GM19455 (cell line): ENCODE measurements around the gene IL1R2.
"Not testable (repeated sequence)": the region's sequence is repeated elsewhere in the genome, so short reads cannot be mapped to it uniquely, and the experiment has no call there.

Source experiments
- ATAC-seq: cut with Tn5 transposase; IDR thresholded peaks from one replicate; pipeline ENCODE4 v1.9.1; 2021; ENCODE audit not compliant: unreplicated experiment

IL1R2 gene

DNA sequence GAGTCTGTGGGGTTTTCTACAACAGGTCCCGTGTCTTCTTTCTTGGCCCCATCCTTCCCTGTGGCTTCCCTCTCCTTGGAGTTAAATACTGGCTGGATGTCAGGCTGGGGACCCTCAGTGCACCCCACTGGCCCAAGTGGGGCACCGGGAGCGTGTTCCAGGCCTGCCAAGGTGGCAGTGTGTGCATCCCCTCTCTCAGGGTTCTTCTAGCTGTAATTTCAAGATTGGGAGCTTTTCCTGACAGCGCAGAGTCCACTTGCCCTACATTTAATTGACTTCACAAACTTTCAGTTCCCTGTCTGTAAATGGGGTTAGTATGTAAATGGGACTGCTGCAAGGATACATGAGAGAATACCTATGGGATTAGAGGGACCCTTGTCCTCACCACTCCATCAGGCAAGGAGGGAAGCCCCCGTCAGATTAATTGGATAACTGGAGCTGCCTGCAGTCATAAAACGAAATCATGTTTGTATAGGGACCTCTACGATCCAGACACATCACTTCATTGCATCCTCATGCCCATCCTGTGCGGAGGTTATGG, 66.6 kb downstream of the IL1R2 start:
- no peak for ATAC-seq

DNA sequence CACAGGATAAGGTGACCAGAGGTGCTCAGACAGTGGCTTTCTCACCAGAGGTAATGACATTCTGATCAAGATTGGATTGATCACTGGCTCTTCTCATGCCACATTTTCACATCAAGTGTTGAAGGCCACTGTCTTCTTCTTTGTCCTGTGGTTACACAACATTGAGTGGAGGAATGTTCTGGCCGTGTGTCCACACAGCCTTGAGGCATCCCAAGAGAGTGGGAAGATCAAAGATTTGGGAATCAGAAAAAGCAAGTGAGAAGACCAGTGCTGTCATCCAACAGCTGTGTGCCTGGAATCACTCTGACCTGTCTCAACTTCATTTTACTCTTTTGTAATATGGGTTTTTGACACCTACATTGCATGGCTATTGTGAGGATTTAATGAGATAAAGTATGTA, 67.4 kb downstream of the IL1R2 start:
- no peak for ATAC-seq

DNA sequence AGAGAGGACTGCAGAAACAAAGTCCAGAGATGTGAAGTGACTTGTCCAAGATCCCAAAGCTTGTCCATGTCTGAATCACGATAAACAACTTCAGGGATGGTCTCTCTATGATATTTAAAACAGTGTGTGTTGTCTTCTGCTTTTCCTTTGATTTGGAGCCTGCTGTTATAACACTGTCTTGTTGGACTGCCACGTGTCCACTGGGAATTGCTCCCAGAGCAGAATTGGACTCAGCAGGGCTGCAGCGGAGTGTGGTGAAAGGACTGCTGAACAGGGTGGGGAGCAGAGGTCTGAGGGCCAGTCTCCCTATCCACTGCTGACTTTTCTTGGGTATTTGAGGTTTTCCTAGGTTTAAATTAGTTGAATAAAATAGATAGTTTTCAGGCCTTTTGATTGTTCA, 68.3 kb downstream of the IL1R2 start:
- no peak for ATAC-seq

DNA sequence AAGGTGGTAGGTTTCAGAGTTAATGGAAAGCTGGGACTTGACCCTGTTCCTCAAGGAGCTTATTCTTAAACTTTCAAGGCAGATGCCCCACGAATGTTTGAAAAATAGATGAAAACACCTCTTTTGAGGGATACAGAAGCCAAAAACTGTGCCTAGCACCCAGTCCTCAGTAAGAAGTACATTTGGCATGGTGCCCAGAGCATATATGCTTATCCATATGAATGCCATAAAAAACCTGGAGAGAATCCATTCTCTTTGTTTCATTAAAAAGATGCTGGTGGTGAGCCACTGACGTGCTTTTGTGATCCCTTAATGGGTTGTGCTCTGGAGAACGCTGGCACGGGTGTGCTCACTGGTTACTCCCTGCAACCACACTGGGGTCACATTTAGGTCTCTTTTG, 69.0 kb downstream of the IL1R2 start:
- ATAC-seq = no peak

DNA sequence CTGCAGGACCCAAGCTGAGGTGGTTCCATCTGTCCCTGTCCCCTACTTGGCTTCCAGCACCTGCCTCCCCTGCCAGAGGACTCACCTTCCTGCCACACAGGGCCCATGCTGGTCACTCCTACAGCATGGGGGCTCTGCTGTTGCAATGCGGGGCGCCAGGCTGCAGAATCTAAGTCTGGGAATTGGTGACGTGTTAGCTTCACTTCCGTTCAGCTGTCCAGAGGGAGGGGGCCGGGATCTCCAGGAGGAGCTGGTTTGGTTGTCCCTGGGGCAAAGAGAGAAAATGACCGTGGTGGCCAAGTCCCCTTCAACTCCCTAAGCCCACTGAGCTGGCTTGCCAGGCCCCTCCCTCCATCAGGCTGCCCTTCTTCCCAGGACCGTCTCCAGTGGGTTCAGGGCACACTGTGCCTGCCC, 69.5 kb downstream of the IL1R2 start:
- ATAC-seq = no peak

DNA sequence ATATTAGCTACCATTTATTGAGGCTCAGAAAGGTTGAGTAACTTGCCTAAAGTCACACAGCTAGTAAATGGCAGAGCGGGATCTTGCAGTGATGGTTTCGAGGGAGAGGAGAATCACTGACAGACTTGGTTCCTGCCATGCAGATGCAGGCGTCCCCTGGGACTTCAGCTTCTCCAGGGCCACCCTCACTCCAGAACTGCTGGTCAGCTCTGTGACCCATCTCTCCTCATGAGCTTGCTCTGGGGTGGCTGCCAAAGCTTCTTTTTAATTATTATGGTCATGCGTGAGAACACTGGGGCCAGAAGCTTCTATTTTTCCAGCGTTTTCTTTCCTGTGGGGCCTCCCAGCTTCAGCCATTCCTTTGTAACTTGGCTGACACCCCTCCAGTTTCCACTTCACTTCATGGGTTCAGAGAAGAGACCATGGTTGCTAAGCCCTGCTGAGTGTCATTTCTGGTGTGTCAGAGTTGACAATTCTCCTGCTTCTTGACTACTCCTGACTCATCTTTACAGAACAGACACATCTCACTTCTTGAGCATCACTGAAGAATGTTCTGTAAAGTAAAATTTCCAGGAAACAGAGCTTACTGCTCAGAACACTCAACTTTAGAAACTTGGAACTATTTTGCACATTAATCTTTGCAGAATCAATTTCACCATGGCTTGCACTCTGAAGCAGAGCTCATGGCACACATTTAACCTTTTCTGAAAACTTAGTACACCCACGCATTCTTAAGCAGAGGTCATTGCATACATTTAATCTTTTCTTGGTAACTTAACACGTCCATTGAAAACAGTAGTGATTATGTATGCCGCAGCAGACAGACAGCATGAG, 70.4 kb downstream of the IL1R2 start:
- ATAC-seq = no peak

- no peak for ATAC-seq
Observed at GRCh38 chr2:102062802-102063201, 71.0 kb downstream of the IL1R2 start.

- no peak for ATAC-seq
Observed at GRCh38 chr2:102063487-102063911, 71.7 kb downstream of the IL1R2 start.

DNA sequence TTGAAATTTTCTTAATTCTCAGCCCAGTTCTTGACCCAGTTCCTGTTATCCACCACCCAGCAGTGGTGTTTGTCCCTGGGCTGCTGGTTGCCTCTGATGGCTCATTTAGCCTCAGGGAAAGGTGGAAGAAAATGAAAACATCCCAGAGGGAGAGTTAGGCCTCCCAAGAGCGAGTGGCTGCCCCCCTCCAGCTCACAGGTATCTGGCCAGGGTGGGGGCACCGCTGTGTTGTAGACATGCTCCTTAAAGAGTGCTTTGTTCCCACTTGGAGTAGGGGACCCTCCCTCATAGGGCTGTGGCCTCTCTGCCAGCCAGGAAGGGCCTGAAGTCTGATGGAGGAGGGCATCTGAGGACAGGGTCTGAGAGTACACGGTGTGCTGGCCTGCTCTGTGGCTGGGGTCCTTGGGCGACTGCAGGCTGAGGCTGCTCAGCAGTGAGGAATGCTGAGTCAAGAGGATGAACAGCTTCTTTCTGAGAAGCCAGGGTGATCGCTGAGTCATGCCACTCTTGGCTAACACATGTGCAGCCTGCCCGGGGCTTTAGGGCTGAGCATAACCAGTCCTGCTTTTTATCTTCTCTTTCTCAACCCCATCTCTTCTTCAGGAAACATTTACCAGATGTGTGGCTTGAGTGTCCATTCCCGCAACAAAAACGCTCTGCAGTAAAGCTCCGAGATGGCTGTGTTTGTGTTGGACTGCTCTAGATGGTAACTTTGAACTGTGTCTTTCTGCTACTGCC, 72.3 kb downstream of the IL1R2 start:
- no peak for ATAC-seq

- no peak for ATAC-seq
Observed at GRCh38 chr2:102064679-102065674, 73.2 kb downstream of the IL1R2 start.

GRCh38 chr2:102065675-102066252, 74.0 kb downstream of the IL1R2 start:
- ATAC-seq = no peak

GRCh38 chr2:102066554-102066953, 74.8 kb downstream of the IL1R2 start:
- no peak for ATAC-seq

DNA sequence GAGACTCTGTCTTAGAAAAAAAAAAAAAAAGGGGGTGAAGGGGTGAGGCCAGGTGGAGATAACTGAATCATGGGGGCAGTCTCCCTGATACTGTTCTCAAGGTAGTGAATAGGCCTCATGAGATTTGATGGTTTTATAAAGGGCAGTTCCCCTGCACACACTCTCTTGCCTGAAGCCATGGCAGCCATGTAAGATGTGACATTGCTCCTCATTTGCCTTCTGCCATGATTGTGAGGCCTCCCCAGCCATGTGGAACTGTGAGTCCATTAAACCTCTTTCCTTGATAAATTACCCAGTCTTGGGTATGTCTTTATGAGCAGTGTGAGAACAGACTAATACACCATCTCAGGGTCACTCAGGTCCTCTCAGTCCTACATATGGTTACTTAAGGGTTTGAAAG, 76.4 kb downstream of the IL1R2 start:
- not testable (repeated sequence) for ATAC-seq

GRCh38 chr2:102069311-102069974, 77.7 kb downstream of the IL1R2 start:
- no peak for ATAC-seq

GRCh38 chr2:102070058-102070642, 78.4 kb downstream of the IL1R2 start:
- no peak for ATAC-seq

- ATAC-seq = no peak
Observed at GRCh38 chr2:102072741-102073140, 81.0 kb downstream of the IL1R2 start.

GRCh38 chr2:102073168-102073724, 81.5 kb downstream of the IL1R2 start:
- no peak for ATAC-seq

- no peak for ATAC-seq
Observed at GRCh38 chr2:102074152-102074783, 82.5 kb downstream of the IL1R2 start.

DNA sequence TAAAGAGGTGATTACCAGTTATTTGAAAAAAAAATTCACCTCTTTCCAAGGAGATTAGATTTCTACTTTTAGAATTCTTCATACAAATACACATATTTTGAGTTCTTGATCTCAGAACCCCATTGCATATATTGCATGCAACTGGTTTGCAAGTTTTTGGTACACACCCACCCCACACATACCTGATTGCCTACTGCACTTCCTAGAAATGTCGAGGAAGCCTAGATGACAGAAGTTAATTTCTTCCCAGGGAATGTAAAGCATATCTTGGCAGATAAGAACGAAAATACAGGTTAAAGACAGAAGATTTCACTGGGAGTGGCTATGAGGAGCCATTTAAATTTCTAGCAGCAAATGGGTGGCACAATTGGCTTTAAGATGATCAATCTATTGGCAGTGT, 83.7 kb downstream of the IL1R2 start:
- ATAC-seq = no peak
